Aorta (tissue), 5 donors: ENCODE measurements around the gene APMAP. TPM values are rescaled to one million over a fixed set of nuclear protein-coding genes. Genes with fewer than 3 reads are reported as not detected.

Source experiments
- ATAC-seq: fragments of 200-7000 bp; cut with Tn5 transposase; one replicate; pipeline ENCODE4 v1.9.1; 2022; ENCODE audit warnings: moderate library complexity; ENCODE audit not compliant: low FRiP score
- DNase-seq, 2 donors: peaks; one replicate each; pipeline ENCODE4 v3.0.0-alpha.2; 2020
- H3K27ac ChIP-seq, 2 donors: one replicate each; pipeline ENCODE4 v1.5.1; 2013; ENCODE audit warnings: low read length in 2 of 2, mild to moderate bottlenecking in 2 of 2, moderate library complexity in 2 of 2, control low read depth in 1 of 2, inconsistent platforms in 1 of 2, low read depth in 1 of 2
- H3K27me3 ChIP-seq, 2 donors: one replicate each; pipeline ENCODE4 v1.6.1; 2013; ENCODE audit warnings: control low read depth in 1 of 2, low read length in 1 of 2, mild to moderate bottlenecking in 1 of 2, moderate library complexity in 1 of 2; ENCODE audit not compliant: insufficient read depth in 2 of 2, control insufficient read depth in 1 of 2
- H3K36me3 ChIP-seq, 2 donors: one replicate each; pipeline ENCODE4 v1.6.1; 2013; ENCODE audit warnings: control low read depth in 1 of 2, low read length in 1 of 2, mild to moderate bottlenecking in 1 of 2; ENCODE audit not compliant: insufficient read depth in 2 of 2, control insufficient read depth in 1 of 2
- H3K4me1 ChIP-seq, 2 donors: one replicate each; pipeline ENCODE4 v1.6.1; 2013; ENCODE audit warnings: low read length in 2 of 2, control low read depth in 1 of 2, mild to moderate bottlenecking in 1 of 2, moderate library complexity in 1 of 2; ENCODE audit not compliant: insufficient read depth in 2 of 2, control insufficient read depth in 1 of 2
- H3K4me3 ChIP-seq, 2 donors: one replicate each; pipeline ENCODE4 v1.5.1; 2013; ENCODE audit warnings: low read length in 2 of 2, control low read depth in 1 of 2, mild to moderate bottlenecking in 1 of 2
- H3K9me3 ChIP-seq: one replicate; pipeline ENCODE4 v1.6.1; 2013; ENCODE audit warnings: mild to moderate bottlenecking, low read length; ENCODE audit not compliant: control insufficient read depth
- WGBS, 2 donors: extraction: QIAGEN DNeasy Blood & Tissue Kit; methylation state at CpG; one replicate each; pipeline ENCODE4 v1.1.7; 2013; 5-methylcytosine and 5-hydroxymethylcytosine counted together
- intact Hi-C, 2 donors: fragments of 100-400 bp; cut with DNase I; formaldehyde crosslinking; loops; one replicate each; pipeline versions ENCODE4 v1.14.2 to v1.15.0; 2022
- polyA plus RNA-seq, 2 donors: library from polyadenylated mRNA; stranded (reverse); fragments of 200-250 nt; gene quantifications; one replicate each; pipeline ENCODE4 v1.2.3, GENCODE V29; 2013
- total RNA-seq, 2 donors: library from RNA; stranded (reverse); fragmentation: NEBNext Ultra II Directional; extraction: Animal tissue kit (Norgen Biotek cat#: 25700); gene quantifications; one replicate each; pipeline ENCODE4 v1.2.1, GENCODE V29; 2021
- donor health status: healthy with polysubstance abuse.
- donor health status: Bipolar disorder and iron deficiency.
- donor health status: DM: no; HTN: no; CAD: no.
- donor health status: DM: no; HTN: no; CAD: no.
- donor health status: DM: yes; HTN: yes; CAD: no.

Gene APMAP
- total and polyA plus RNA-seq, 4 donors, result 23.4 to 54.1 (median 40.8) TPM

DNA sequence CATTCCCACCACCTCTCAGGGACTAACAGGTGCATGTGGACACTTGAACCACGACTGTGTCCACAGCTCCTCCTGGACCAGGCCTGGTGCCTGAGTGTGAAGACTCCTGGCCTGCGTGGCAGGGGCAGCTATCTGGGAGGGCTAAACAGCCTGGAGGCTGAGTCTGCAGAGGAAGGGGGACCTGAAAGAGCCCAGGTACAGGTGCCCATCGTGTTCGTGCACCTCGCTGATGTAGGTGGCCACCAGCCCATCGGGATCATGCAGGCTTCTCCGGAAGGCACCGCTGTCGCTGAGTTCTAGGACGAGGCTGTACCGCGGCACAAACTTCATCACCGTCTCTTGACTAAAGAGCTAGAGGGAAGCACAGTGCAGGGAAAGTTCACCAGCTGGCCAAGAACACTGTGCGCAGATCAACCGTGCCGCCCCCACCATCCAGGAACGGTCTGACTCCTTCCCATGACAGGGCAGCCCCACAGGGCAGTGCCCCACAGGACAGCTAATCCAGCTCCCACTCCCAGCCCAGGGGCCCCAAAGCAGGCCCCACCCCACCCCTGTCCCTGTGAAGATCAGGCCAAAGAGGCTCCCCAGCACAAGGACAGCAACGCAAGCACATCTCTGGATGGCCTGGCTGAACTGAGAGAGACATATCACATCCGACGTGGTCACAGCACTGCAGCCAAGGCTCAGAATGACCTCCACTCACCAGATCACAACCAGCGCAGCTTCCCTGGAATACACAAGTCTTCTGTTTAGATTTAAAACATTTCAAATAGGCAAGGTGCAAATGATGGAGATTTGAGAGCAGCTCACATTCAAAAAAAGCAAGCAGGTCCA lies 28.7 kb downstream of the APMAP start:
- intact Hi-C loops, result no loop called here
- no peak for DNase-seq
- 96% methylated on average over 21 of the region's 21 CpGs for WGBS, 2 donors
- ATAC-seq, result peak; percentile 22
- peaks cover 0 to 6% of the 10 kb centered on the region in 2 donors for H3K36me3 ChIP-seq
- H3K9me3 ChIP-seq, result no peaks in the 10 kb centered on the region
- no peak overlapping the region for H3K4me3 ChIP-seq
- no peaks in the 10 kb centered on the region for H3K4me1 ChIP-seq
- no peak overlapping the region for H3K27ac ChIP-seq
- no peaks in the 10 kb centered on the region for H3K27me3 ChIP-seq

DNA sequence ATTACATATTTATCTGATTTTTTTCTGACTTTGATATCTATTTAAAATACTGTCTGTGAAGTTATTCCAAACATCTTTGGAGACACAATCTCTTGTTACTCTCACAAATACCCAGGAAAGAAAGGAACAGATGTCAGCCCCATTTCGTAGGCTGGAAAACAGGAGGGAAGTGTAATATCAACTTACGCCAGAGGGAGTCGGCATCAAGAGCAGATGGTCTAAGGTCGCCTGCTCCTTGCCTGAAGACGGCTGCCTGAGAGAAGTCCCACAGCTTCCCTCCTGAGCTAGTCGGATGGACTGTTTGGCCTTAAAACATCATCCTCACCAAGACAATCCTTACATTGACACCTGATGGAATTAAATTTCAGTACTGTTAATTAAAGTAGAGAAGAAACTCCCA lies 30.0 kb downstream of the APMAP start:
- Histone ChIP-seq H3K27me3 (no peaks in the 10 kb centered on the region), H3K4me3 (no peak overlapping the region), H3K27ac (no peak overlapping the region), H3K36me3 (peaks cover 0 to 6% of the 10 kb centered on the region in 2 donors), H3K4me1 (no peaks in the 10 kb centered on the region), H3K9me3 (no peaks in the 10 kb centered on the region)
- ATAC-seq (no peak), DNase-seq (no peak)
- 87% methylated on average over 6 of the region's 6 CpGs for WGBS, 2 donors
- intact Hi-C loops, result no loop called here

DNA sequence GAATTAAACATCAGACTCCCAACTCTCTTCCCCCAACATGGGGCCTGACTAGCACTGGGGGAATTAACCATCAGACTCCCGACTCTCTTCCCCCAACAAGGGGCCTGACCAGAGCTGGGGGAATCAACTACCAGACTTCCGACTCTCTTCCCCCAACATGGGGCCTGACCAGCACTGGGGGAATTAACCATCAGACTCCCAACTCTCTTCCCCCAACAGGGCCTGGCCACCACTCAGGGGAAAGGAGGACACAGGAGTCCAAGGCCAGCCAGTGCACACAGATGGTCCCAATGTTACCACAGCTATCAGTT lies 30.4 kb downstream of the APMAP start:
- intact Hi-C loops, result no loop called here
- no peak overlapping the region for H3K27ac ChIP-seq
- DNase-seq (no peak), ATAC-seq (no peak)
- H3K4me1 ChIP-seq, result no peaks in the 10 kb centered on the region
- H3K27me3 ChIP-seq, result no peaks in the 10 kb centered on the region
- H3K4me3 ChIP-seq, result no peak overlapping the region
- 89 to 95% methylated on average over 2 of the region's 2 CpGs for WGBS, 2 donors
- H3K36me3 ChIP-seq, result peaks cover 0 to 6% of the 10 kb centered on the region in 2 donors
- H3K9me3 ChIP-seq, result no peaks in the 10 kb centered on the region

DNA sequence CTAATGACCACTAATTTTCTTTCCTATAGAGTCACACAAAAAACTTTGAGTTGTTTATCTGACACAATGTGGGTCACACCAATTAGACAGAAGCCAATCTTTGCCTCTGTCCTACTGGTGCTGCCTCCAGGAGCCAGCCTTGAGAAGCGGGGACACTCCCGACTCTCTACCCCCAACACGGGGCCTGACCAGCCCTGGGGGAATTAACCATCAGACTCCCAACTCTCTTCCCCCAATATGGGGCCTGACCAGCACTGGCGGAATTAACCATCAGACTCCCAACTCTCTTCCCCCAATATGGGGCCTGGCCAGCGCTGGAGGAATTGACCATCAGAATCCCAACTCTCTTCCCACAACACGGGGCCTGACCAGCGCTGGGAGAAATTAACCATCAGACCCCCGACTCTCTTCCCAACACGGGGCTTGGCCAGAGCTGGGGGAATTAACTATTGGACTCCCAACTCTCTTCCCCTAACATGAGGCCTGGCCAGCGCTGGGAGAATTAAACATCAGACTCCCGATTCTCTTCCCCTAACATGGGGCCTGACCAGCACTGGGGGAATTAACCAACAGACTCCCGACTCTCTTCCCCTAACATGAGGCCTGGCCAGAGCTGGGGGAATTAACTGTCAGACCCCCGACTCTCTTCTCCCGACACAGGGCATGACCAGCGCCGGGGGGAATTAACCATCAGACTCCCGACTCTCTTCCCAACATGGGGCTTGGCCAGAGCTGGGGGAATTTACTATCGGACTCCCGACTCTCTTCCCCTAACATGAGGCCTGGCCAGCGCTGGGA lies 31.0 kb downstream of the APMAP start:
- ATAC-seq (no peak), DNase-seq (no peak)
- H3K4me3 ChIP-seq, result no peak overlapping the region
- H3K27me3 ChIP-seq, result no peaks in the 10 kb centered on the region
- no peak overlapping the region for H3K27ac ChIP-seq
- peaks cover 0 to 6% of the 10 kb centered on the region in 2 donors for H3K36me3 ChIP-seq
- 83 to 89% methylated on average over 20 of the region's 20 CpGs for WGBS, 2 donors
- H3K9me3 ChIP-seq, result no peaks in the 10 kb centered on the region
- intact Hi-C loops, result no loop called here
- H3K4me1 ChIP-seq, result no peaks in the 10 kb centered on the region

DNA sequence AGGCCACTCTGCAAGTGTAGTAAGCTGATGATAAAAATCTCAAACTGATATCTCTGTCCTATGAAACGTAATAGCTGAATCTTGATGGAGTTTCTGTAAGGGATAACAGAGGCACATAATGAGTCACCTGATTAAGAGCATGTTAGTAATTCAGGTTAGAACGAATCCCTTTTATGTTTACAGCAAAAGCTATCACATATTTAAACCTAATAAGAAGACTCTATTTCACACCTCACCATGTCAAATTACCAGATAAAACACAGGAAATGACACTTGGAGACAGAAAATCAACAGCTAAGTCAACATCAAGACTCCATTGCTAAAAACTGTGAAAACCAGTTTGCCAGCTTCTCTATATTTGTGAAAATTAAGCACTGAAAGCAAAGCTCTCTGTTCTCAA lies 31.7 kb downstream of the APMAP start:
- Histone ChIP-seq H3K4me3 (no peak overlapping the region), H3K9me3 (no peaks in the 10 kb centered on the region), H3K27me3 (no peaks in the 10 kb centered on the region), H3K4me1 (no peaks in the 10 kb centered on the region), H3K36me3 (peaks cover 0 to 5% of the 10 kb centered on the region in 2 donors), H3K27ac (no peak overlapping the region)
- ATAC-seq (no peak), DNase-seq (no peak)
- 76 to 77% methylated on average over 2 of the region's 2 CpGs for WGBS, 2 donors
- intact Hi-C loops, result no loop called here

DNA sequence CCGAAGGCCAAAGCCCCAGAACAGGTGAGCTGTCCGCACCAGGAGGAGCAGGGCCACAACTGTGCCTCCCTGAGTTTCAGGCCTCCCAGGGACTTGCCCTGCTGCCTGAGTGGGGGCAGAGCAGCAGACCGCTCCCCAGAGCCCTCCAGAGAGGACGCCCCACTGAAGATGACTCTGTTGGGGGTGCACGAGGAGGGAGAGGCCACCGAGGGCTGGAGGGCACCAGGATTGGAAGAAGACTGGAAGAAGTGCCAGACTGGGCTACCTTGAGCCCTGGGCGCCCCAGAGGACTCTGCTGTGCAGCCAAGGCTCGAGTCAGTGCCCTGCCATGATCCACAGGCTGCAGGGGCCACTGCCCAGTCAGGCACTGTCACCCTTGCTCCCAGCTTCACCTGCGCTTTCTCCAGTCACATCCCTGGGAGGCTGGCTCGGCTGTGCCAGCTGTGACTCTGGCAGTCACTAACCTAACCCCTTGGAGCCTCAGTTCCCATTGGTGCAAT lies 32.2 kb downstream of the APMAP start:
- H3K36me3 ChIP-seq, result peaks cover 0 to 4% of the 10 kb centered on the region in 2 donors
- no peaks in the 10 kb centered on the region for H3K9me3 ChIP-seq
- DNase-seq (peak in 1 of 2 donors; percentile 64), ATAC-seq (no peak)
- 92 to 93% methylated on average over 10 of the region's 10 CpGs for WGBS, 2 donors
- intact Hi-C loops, result no loop called here
- no peak overlapping the region for H3K4me3 ChIP-seq
- H3K27me3 ChIP-seq, result no peaks in the 10 kb centered on the region
- no peaks in the 10 kb centered on the region for H3K4me1 ChIP-seq
- H3K27ac ChIP-seq, result no peak overlapping the region

DNA sequence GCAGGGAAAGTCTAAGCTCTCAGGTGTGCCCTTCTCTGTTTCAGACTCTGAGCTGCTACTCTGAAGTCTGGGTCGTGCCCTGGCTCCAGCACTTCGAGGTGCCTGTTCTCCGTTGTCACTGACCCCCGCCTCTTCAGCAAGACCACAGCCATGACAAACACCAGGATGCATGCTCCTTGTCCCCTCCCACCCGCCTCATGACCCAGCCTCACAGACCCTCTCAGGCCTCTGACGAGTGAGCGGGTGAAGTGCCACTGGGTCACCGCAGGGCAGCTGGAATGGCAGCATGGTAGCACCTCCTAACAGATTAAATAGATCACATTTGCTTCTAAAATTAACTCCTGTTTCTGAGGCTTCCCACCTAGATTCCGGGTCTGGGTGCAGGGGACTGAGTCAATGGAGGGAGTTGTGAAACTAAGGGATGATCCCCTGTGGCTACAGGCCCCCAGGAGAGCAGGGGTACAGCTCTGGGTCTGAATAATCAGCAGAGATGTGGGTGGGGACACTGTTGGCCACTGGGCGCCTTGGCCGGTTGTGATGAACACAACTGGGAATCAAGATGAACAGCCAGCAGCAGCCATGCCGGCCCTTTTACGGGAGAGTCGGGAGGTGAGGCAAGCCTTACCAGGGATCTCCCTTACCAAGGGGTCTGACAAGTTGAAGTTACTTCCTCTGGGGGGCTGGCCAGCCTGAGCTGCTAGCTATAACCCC lies 32.8 kb downstream of the APMAP start:
- no peak overlapping the region for H3K4me3 ChIP-seq
- DNase-seq (no peak), ATAC-seq (no peak)
- intact Hi-C loops, result no loop called here
- 86 to 89% methylated on average over 13 to 14 of the region's 14 CpGs for WGBS, 2 donors
- H3K27ac ChIP-seq, result no peak overlapping the region
- H3K9me3 ChIP-seq, result no peaks in the 10 kb centered on the region
- no peaks in the 10 kb centered on the region for H3K27me3 ChIP-seq
- peaks cover 0 to 4% of the 10 kb centered on the region in 2 donors for H3K36me3 ChIP-seq
- H3K4me1 ChIP-seq, result no peaks in the 10 kb centered on the region

DNA sequence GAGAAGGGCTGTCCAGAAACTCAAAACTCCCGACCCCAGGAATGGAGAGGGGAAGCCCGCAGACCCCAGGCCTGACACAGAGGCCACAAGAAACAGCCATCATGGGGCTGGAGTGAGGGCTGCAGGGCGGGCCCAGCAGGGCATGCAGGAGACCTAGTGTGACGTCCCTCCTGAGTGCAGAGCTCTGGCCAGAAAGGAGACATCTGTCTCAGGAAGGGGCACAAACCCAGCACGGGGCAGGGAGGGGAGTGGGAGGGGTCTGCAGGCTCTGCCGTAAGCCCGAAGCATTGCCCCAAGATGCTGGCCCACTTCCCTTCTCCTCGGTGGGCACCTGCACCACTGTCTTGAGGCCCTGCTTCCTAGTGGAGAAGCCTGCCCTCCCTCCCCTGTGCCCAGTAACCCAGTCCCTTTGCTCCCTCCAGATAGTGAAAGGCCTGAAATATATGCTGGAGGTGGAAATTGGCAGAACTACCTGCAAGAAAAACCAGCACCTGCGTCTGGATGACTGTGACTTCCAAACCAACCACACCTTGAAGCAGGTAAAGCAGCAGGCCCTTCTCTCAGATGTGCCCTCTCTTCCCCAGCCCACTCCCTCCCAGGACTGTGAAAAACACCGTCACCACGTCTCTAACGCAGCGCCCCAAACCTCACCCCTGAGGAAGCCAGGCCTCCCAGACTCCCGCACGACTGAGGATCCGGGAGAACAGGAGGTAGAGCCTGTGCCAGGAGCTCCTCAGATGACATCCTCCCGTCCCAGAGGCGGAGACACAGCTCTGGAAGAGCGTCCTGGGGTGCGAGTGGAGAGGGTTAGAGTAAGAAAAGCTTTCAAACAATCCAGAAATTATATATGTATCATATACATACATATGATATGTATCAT lies 33.8 kb downstream of the APMAP start:
- Histone ChIP-seq H3K4me3 (no peak overlapping the region), H3K27ac (no peak overlapping the region), H3K27me3 (no peaks in the 10 kb centered on the region), H3K4me1 (no peaks in the 10 kb centered on the region), H3K36me3 (peaks cover 0 to 3% of the 10 kb centered on the region in 2 donors), H3K9me3 (no peaks in the 10 kb centered on the region)
- DNase-seq, result peak in 1 of 2 donors; percentile 29
- ATAC-seq, result no peak
- intact Hi-C loops, result no loop called here
- 81 to 83% methylated on average over 19 to 20 of the region's 20 CpGs for WGBS, 2 donors
